IPS DF 6.9 (cell line): ENCODE measurements around the gene RNU1-1.
"Not testable (repeated sequence)": the region's sequence is repeated elsewhere in the genome, so short reads cannot be mapped to it uniquely, and the experiment has no call there.

Source experiments
- DNase-seq: peaks from one replicate; pipeline ENCODE4 v3.0.0-alpha.2; 2013; ENCODE audit warnings: low read depth, low spot score
- H3K27ac ChIP-seq: one replicate; pipeline ENCODE4 v1.5.1; 2013; ENCODE audit warnings: low read length, control low read depth
- H3K27me3 ChIP-seq: 2 replicates; pipeline ENCODE4 v1.6.1; 2013; ENCODE audit warnings: mild to moderate bottlenecking, low read length; ENCODE audit not compliant: control insufficient read depth, insufficient read depth
- H3K36me3 ChIP-seq: 2 replicates; pipeline ENCODE4 v1.6.1; 2013; ENCODE audit warnings: low read length; ENCODE audit not compliant: control insufficient read depth, insufficient read depth
- H3K4me1 ChIP-seq: 2 replicates; pipeline ENCODE4 v1.6.1; 2013; ENCODE audit warnings: low read length; ENCODE audit not compliant: control insufficient read depth, insufficient read depth
- H3K4me3 ChIP-seq: 2 replicates; pipeline ENCODE4 v1.5.1; 2013; ENCODE audit warnings: mild to moderate bottlenecking, low read length
- H3K9me3 ChIP-seq: 2 replicates; pipeline ENCODE4 v1.6.1; 2013; ENCODE audit warnings: low read length, inconsistent platforms; ENCODE audit not compliant: control insufficient read depth, insufficient read depth
- WGBS: extraction: QIAGEN DNeasy Blood & Tissue Kit; methylation state at CpG from one replicate; pipeline ENCODE4 v1.1.7; 2013; ENCODE audit warnings: mixed read lengths, missing lambda C conversion rate; ENCODE audit not compliant: insufficient read length, insufficient coverage; 5-methylcytosine and 5-hydroxymethylcytosine counted together

The RNU1-1 gene

DNA sequence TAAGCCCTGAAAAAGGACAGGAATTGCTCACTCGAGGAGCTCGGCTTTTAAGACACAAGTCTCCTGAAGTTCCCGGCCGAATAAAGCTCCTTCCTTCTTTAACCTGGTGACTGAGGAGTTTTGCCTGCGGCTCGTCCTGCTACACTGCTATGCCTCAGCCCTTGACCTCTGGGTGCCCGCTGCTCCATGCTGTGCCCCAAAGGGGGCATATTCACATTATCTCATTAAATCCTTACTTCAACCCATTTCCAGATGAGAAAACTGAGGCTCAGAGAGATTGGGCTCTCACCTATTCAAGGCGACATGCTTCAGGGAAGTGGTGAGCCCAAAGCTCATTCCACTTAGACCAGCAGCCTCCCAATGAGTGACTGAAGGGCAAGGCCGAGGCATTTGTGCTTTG, 20.4 kb downstream of the RNU1-1 start:
- WGBS: no CpG with 5 or more reads among the region's 9 CpGs

DNA sequence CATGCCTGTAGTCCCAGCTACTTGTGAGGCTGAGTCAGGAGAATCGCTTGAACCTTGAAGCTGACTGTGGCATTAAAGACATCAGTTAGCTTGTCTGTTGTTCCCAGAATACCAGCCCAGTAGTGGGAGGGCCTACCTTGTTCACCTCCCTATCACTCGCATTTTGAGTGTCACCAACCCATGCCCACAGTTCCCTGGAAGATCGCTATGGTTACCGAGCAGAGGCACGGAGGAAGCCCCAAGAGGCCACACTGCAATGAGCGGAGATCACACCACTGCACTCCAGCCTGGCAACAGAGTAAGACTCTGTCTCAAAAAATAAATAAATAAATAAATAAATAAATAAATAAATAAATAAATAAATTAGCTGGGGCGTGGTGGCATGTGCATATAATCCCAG, 21.1 kb downstream of the RNU1-1 start:
- not testable (repeated sequence) for H3K4me1 ChIP-seq, H3K27ac ChIP-seq, H3K36me3 ChIP-seq, H3K9me3 ChIP-seq, H3K4me3 ChIP-seq, H3K27me3 ChIP-seq, DNase-seq
- no CpG with 5 or more reads among the region's 7 CpGs for WGBS

More for the DNA sequence above, 20.4 kb downstream of the RNU1-1 start:
- not testable (repeated sequence) for DNase-seq, H3K36me3 ChIP-seq, H3K9me3 ChIP-seq, H3K4me3 ChIP-seq, H3K27me3 ChIP-seq, H3K4me1 ChIP-seq, H3K27ac ChIP-seq

DNA sequence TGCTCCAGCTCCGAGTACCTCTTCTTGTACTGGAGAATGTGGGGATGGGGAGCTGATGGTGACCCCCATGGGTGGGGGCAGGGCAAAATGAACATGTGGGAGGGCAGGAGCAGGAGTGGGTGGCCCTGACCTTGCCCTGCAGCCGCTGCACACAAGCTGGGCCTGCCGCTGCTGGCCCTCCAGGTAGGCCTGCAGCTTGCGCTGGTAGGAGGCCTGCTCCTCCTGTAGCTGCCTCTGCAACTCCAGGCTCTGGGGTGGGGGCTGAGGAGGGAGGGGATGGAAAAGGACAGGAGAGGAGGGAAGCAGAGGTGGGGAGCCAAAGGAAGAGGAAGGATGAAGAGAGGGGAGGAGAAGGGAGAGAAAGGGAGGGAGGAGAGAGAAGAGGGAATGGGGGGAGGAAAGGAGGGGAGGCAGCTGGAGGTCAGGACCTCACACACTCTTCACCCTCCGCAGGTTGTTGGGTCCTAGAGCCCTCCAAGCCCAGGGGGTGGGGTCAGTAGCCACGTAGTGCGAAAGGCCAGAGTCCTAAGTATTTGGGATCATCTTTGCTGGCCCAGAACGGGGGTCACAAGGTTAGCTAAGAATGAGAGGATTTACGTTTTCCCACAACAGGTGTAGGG, 22.9 kb downstream of the RNU1-1 start:
- Histone ChIP-seq H3K27ac (no peak overlapping the region), H3K4me3 (no peak overlapping the region), H3K4me1 (peaks cover 6% of the 10 kb centered on the region; the same call in 1 of the 2 replicates), H3K27me3 (no peaks in the 10 kb centered on the region), H3K36me3 (0 out of 2 replicates have a peak, but pooled peaks cover 3% of the 10 kb centered on the region), H3K9me3 (no peaks in the 10 kb centered on the region)
- WGBS: no CpG with 5 or more reads among the region's 9 CpGs
- no peak for DNase-seq

DNA sequence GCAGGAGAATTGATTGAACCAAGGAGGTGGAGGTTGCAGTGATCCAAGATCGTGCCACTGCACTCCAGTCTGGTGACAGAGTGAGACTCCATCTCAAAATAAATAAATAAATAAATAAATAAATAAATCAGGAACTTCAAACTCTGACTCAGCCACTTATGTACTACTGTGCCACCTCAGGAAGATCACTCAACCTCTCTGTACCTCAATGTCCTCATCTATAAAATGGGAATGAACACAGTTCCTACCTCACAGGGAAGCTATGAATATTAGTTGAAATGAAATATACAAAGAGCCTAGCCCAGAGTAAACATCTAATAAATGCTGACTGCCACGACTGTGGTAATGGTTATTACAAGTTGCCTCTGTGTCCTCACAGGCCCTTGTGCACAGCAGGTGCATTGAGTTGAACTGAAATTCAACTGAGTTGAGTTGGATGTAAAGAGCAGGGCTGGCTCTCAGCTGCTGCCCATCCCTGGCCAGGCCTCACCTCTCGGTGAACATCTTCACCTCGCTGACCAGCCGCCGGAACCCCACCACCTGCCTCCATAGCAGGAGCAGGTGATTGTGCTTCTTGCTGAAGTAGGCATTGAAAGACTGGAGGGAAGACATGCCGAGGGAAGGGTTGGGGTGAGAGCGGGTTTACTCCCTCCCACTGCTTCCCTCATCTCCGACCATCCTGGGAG, 24.7 kb downstream of the RNU1-1 start:
- H3K9me3 ChIP-seq, H3K27me3 ChIP-seq, DNase-seq, H3K4me1 ChIP-seq, H3K27ac ChIP-seq, H3K4me3 ChIP-seq: not testable (repeated sequence)
- H3K36me3 ChIP-seq: 0 out of 2 replicates have a peak, but pooled peaks cover 10% of the 10 kb centered on the region
- no CpG with 5 or more reads among the region's 9 CpGs for WGBS

DNA sequence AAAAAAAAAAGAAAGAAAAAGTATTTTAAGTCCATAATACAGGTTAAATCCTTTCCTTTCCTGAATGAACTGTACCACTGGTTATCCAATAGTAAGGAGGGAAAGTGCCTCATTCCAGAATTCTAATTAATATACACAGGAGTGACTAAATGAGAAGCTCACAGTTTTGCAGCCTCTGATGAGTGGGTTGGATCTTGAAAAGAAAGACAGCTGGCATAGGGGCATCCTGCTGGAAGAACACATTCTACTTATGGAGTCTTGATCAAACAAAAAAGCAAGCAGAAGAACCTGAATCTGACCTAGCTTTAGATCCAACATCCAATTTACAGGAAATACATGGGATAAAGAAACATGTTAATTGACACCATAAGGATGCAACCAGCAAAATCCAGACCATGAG, 27.1 kb downstream of the RNU1-1 start:
- not testable (repeated sequence) for H3K4me3 ChIP-seq, DNase-seq, H3K4me1 ChIP-seq, H3K27ac ChIP-seq, H3K9me3 ChIP-seq, H3K27me3 ChIP-seq
- H3K36me3 ChIP-seq: 0 out of 2 replicates have a peak, but pooled peaks cover 13% of the 10 kb centered on the region

DNA sequence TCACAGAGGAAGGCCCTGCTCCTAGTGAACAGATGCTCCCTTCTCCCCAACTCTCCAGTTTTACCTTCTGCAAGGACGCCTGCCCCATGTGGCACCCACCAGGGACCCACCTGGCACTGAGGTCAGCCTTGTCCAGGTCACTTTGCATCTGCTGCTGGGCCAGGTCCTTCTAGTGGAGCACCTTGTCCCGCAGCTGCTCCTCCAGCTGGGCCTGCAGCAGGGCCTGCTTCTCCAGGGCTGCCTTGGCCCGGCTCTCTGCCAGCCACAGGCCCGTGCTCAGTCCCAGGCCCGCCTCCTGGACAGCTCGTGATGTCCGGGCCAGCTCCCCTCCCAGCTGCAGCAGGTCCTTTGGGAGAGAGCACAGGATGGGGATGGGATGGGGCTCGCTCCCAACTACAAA, 27.8 kb downstream of the RNU1-1 start:
- no CpG with 5 or more reads among the region's 8 CpGs for WGBS

DNA sequence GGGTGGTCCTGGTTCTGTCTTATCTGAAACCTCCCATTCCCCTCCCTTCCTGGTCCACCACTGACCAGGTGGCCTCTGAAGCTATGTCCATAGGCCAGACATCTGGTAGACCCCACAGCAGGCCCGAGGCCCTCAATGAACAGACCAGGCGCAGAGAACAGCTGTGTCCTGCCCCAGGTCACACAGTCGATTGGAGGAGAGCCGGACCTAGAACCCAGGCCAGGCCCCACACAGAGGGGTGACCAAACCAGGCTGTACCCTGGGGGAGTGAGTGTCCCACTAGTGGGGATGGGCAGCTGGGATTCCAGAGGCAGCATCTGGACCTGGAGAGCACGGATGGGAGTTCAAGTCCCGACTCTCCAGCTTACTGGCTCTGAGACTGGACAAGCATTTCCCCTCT, 29.2 kb downstream of the RNU1-1 start:
- H3K4me1 ChIP-seq: no peaks in the 10 kb centered on the region
- H3K4me3 ChIP-seq: no peak overlapping the region
- no peaks in the 10 kb centered on the region for H3K27me3 ChIP-seq
- WGBS: no CpG with 5 or more reads among the region's 6 CpGs
- no peak for DNase-seq
- H3K27ac ChIP-seq: no peak overlapping the region
- H3K36me3 ChIP-seq: 0 out of 2 replicates have a peak, but pooled peaks cover 13% of the 10 kb centered on the region
- H3K9me3 ChIP-seq: no peaks in the 10 kb centered on the region

More for the DNA sequence above, 27.8 kb downstream of the RNU1-1 start:
- H3K9me3 ChIP-seq, H3K4me1 ChIP-seq, H3K27me3 ChIP-seq, H3K27ac ChIP-seq, H3K4me3 ChIP-seq, DNase-seq: not testable (repeated sequence)
- H3K36me3 ChIP-seq: 0 out of 2 replicates have a peak, but pooled peaks cover 13% of the 10 kb centered on the region

DNA sequence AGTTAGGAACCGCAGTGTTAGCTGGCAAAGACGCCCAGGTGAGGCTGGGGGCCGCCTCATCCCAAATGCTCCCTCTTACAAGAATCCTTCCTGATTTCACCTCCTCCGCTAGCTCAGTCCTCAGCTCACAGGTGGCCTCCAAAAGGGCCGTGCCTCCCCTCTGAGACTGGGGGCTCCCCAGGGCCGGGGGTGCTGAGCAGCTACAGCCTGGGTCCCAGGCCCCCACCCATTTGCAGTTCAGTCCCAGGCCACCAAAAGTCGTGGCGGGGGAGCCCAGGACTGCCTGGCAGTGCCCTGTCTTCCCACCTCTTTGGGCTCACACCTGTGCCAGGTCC, 29.6 kb downstream of the RNU1-1 start:
- no CpG with 5 or more reads among the region's 8 CpGs for WGBS
- Histone ChIP-seq H3K9me3 (no peaks in the 10 kb centered on the region), H3K4me1 (no peaks in the 10 kb centered on the region), H3K36me3 (0 out of 2 replicates have a peak, but pooled peaks cover 13% of the 10 kb centered on the region), H3K27ac (no peak overlapping the region), H3K27me3 (no peaks in the 10 kb centered on the region), H3K4me3 (no peak overlapping the region)
- DNase-seq: no peak

DNA sequence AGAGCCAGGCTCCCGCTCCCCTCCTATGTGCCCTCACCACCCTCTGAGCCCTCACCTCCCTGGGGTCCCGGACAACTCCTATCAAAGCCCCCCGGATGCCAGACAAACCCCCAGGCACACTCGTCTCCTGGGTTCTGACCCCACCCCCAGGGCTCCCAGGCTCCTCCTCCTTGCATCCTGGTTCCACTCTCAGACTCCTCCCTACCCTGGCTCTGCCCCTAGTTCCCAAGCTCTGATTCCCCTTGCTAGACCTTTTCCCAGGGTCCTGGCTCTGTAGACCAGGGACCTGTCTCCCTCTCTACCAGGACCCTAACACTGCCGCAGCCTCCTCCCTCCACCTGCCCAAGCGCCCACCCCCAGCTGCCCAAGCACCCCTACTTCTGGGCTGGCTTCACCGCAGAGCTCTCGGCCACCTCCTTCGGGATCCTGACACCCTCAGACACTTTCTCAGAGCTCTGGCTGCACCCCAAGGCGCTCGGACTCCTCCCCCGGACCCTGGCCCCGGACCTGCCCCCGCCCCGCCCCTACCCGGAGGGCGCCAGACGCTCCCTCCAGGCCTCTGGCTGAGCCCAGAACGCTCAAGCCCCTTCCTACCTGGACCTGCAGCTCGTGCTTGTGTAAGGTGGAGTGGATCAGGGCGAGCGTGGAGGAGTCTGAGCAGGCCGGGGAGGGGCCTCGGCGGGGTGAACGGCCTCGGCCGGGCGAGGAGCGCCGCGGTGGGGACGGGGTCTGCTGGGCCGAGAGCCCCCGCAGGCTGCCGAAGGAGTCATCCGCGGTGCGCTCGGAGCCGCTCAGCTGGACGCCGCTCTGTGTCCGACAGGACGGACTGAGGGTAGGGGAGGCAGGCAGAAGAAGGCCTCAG, 30.2 kb downstream of the RNU1-1 start:
- no CpG with 5 or more reads among the region's 45 CpGs for WGBS
- not testable (repeated sequence) for H3K4me1 ChIP-seq, H3K27ac ChIP-seq, H3K27me3 ChIP-seq, DNase-seq, H3K9me3 ChIP-seq, H3K4me3 ChIP-seq
- 0 out of 2 replicates have a peak, but pooled peaks cover 13% of the 10 kb centered on the region for H3K36me3 ChIP-seq

DNA sequence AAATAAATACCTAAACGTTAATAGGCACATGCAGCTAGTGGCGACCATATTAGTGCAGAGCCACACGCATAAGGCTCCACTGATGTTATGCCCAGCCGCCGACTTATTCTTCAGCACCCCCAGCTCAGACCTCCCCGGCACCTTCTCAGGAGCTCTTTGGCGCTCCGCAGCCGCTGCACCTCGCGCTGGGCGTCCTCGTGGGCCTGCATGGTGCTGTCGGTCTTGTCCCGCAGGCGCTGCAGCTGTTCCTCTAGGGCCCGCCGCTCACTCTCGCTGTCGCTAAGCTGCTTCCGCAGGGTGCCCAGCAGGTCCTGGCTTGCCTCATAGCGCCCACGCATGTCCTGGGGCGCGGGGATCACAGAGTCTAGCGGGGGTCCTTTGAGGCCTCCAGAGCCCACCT, 30.9 kb downstream of the RNU1-1 start:
- not testable (repeated sequence) for H3K9me3 ChIP-seq, H3K4me1 ChIP-seq, H3K27ac ChIP-seq, H3K27me3 ChIP-seq, H3K4me3 ChIP-seq, DNase-seq
- WGBS: no CpG with 5 or more reads among the region's 26 CpGs
- peaks cover 15% of the 10 kb centered on the region for H3K36me3 ChIP-seq
